ENCODE results near the gene MYOCD. TPM values are rescaled to one million over a fixed set of nuclear protein-coding genes. Genes with fewer than 3 reads are reported as not detected.

MYOCD gene
- total RNA-seq, 2 donors from 2014 or later = 7.5 to 11.8 TPM

GRCh38 chr17:12731839-12732238, 66.1 kb downstream of the MYOCD start:
- peak overlapping the region; percentile 96 for H3K27ac Mint-ChIP-seq
- Histone ChIP-seq H3K4me3 (ENCODE audit: low read length) (no peak overlapping the region), H3K27me3 (ENCODE audit: control insufficient read depth, insufficient read depth, low read length, poor library complexity, severe bottlenecking) (no peaks in the 10 kb centered on the region), H3K36me3 (ENCODE audit: control insufficient read depth, insufficient read depth, low read length) (peaks cover 33% of the 10 kb centered on the region), H3K27ac (ENCODE audit: low read depth, low read length) (no peak overlapping the region), H3K9ac (ENCODE audit: extremely low read depth, low read length, poor library complexity, severe bottlenecking) (no peak overlapping the region), H3K4me1 (ENCODE audit: control insufficient read depth, insufficient read depth, low read length) (peaks cover 9% of the 10 kb centered on the region), H3K9me3 (ENCODE audit: control insufficient read depth, low read length) (no peaks in the 10 kb centered on the region)
- 89 to 93% methylated on average over 7 to 8 of the region's 8 CpGs for WGBS, 2 experiments (ENCODE audit: insufficient coverage in 1 of 2, insufficient read length in 1 of 2)
- no peaks in the 10 kb centered on the region for H3K27me3 Mint-ChIP-seq (ENCODE audit: insufficient read depth)
- H3K4me1 Mint-ChIP-seq = peaks cover 26% of the 10 kb centered on the region
- DNase-seq = peak; percentile 58
- no peak overlapping the region for H3K4me3 Mint-ChIP-seq
- H3K36me3 Mint-ChIP-seq (ENCODE audit: low read depth) = peaks cover 12% of the 10 kb centered on the region
- no peak for TF ChIP-seq CTCF (conservative IDR thresholded peaks at IDR 0.05)
- no peaks in the 10 kb centered on the region for H3K9me3 Mint-ChIP-seq

- peak overlapping the region; percentile 96 for H3K27ac Mint-ChIP-seq
- H3K4me1 Mint-ChIP-seq = peaks cover 26% of the 10 kb centered on the region
- no peaks in the 10 kb centered on the region for H3K27me3 Mint-ChIP-seq (ENCODE audit: insufficient read depth)
- H3K9me3 ChIP-seq (ENCODE audit: control insufficient read depth, low read length) = no peaks in the 10 kb centered on the region
- DNase-seq = no peak
- H3K27ac ChIP-seq (ENCODE audit: low read depth, low read length) = no peak overlapping the region
- peaks cover 15% of the 10 kb centered on the region for H3K36me3 Mint-ChIP-seq (ENCODE audit: low read depth)
- no peak for TF ChIP-seq CTCF (conservative IDR thresholded peaks at IDR 0.05)
- H3K36me3 ChIP-seq (ENCODE audit: control insufficient read depth, insufficient read depth, low read length) = peaks cover 32% of the 10 kb centered on the region
- no peak overlapping the region for H3K4me3 Mint-ChIP-seq
- no peak overlapping the region for H3K4me3 ChIP-seq (ENCODE audit: low read length)
- H3K4me1 ChIP-seq (ENCODE audit: control insufficient read depth, insufficient read depth, low read length) = peaks cover 9% of the 10 kb centered on the region
- 83 to 94% methylated on average over 5 to 8 of the region's 8 CpGs for WGBS, 2 experiments (ENCODE audit: insufficient coverage in 1 of 2, insufficient read length in 1 of 2)
- no peaks in the 10 kb centered on the region for H3K27me3 ChIP-seq (ENCODE audit: control insufficient read depth, insufficient read depth, low read length, poor library complexity, severe bottlenecking)
- H3K9ac ChIP-seq (ENCODE audit: extremely low read depth, low read length, poor library complexity, severe bottlenecking) = no peak overlapping the region
- H3K9me3 Mint-ChIP-seq = no peaks in the 10 kb centered on the region
Observed at GRCh38 chr17:12732366-12732765, 66.7 kb downstream of the MYOCD start.

GRCh38 chr17:12734926-12735325, 69.2 kb downstream of the MYOCD start:
- H3K4me1 ChIP-seq (ENCODE audit: control insufficient read depth, insufficient read depth, low read length) = peaks cover 11% of the 10 kb centered on the region
- Mint-ChIP-seq H3K36me3 (ENCODE audit: low read depth) (peaks cover 24% of the 10 kb centered on the region), H3K4me1 (peaks cover 26% of the 10 kb centered on the region), H3K9me3 (no peaks in the 10 kb centered on the region), H3K4me3 (no peak overlapping the region), H3K27me3 (ENCODE audit: insufficient read depth) (no peaks in the 10 kb centered on the region), H3K27ac (no peak overlapping the region)
- no peaks in the 10 kb centered on the region for H3K27me3 ChIP-seq (ENCODE audit: control insufficient read depth, insufficient read depth, low read length, poor library complexity, severe bottlenecking)
- 89 to 91% methylated on average over 3 to 7 of the region's 7 CpGs for WGBS, 2 experiments (ENCODE audit: insufficient coverage in 1 of 2, insufficient read length in 1 of 2)
- no peaks in the 10 kb centered on the region for H3K9me3 ChIP-seq (ENCODE audit: control insufficient read depth, low read length)
- TF ChIP-seq CTCF (conservative IDR thresholded peaks at IDR 0.05) = no peak
- H3K9ac ChIP-seq (ENCODE audit: extremely low read depth, low read length, poor library complexity, severe bottlenecking) = no peak overlapping the region
- no peak overlapping the region for H3K27ac ChIP-seq (ENCODE audit: low read depth, low read length)
- peaks cover 42% of the 10 kb centered on the region for H3K36me3 ChIP-seq (ENCODE audit: control insufficient read depth, insufficient read depth, low read length)
- peak; percentile 46 for DNase-seq
- H3K4me3 ChIP-seq (ENCODE audit: low read length) = no peak overlapping the region

Measured in endodermal cell (in vitro differentiated cells).